NCI-H2107 (cell line): ENCODE data around the gene NADSYN1.
"Not testable (repeated sequence)": the region's sequence is repeated elsewhere in the genome, so short reads cannot be mapped to it uniquely, and the experiment has no call there.

Experiments used
- DNase-seq: peaks from one replicate; lab custom pipeline; 2025; lab: John Stamatoyannopoulos, UW

The NADSYN1 gene

GRCh38 chr11:71453037-71453917 is at the start of gene NADSYN1:
Gene NADSYN1, plus strand, starts transcription at chr11:71453203. Its CDS starts 94 bp downstream, at chr11:71453297.
- peak; percentile 82 for DNase-seq

GRCh38 chr11:71404209-71404608 is 48.8 kb upstream of the NADSYN1 start:
- no peak for DNase-seq

GRCh38 chr11:71406681-71407080 is 46.3 kb upstream of the NADSYN1 start:
- DNase-seq: no peak

GRCh38 chr11:71407356-71407755 is 45.6 kb upstream of the NADSYN1 start:
- DNase-seq: no peak

GRCh38 chr11:71408826-71409225 is 44.2 kb upstream of the NADSYN1 start:
- DNase-seq: no peak

- DNase-seq: no peak
Measured at GRCh38 chr11:71410363-71410966, 42.5 kb upstream of the NADSYN1 start.

- DNase-seq: no peak
Measured at GRCh38 chr11:71414645-71415044, 38.4 kb upstream of the NADSYN1 start.

GRCh38 chr11:71418643-71419042 is 34.4 kb upstream of the NADSYN1 start:
- no peak for DNase-seq

- DNase-seq: peak; percentile 53
Measured at GRCh38 chr11:71420455-71421241, 32.4 kb upstream of the NADSYN1 start.

- DNase-seq: no peak
Measured at GRCh38 chr11:71421392-71421950, 31.5 kb upstream of the NADSYN1 start.

GRCh38 chr11:71422318-71422717 is 30.7 kb upstream of the NADSYN1 start:
- not testable (repeated sequence) for DNase-seq

GRCh38 chr11:71423181-71423790 is 29.7 kb upstream of the NADSYN1 start:
- DNase-seq: no peak

GRCh38 chr11:71425409-71425808 is 27.6 kb upstream of the NADSYN1 start:
- DNase-seq: no peak

GRCh38 chr11:71425860-71426259 is 27.1 kb upstream of the NADSYN1 start:
- no peak for DNase-seq

- no peak for DNase-seq
Measured at GRCh38 chr11:71426413-71426812, 26.6 kb upstream of the NADSYN1 start.

- DNase-seq: no peak
Measured at GRCh38 chr11:71428861-71429435, 24.1 kb upstream of the NADSYN1 start.

GRCh38 chr11:71429701-71430100 is 23.3 kb upstream of the NADSYN1 start:
- DNase-seq: no peak

GRCh38 chr11:71430166-71430565 is 22.8 kb upstream of the NADSYN1 start:
- DNase-seq: no peak

- no peak for DNase-seq
Measured at GRCh38 chr11:71431271-71431670, 21.7 kb upstream of the NADSYN1 start.

- DNase-seq: no peak
Measured at GRCh38 chr11:71432761-71433647, 20.0 kb upstream of the NADSYN1 start.
